ENCODE results near the gene GPR61. TPM values are rescaled to one million over a fixed set of nuclear protein-coding genes. Genes with fewer than 3 reads are reported as not detected.

The GPR61 gene
- total RNA-seq, 2 experiments from 2014 or later, result 0.16 TPM; not detected in 1

DNA sequence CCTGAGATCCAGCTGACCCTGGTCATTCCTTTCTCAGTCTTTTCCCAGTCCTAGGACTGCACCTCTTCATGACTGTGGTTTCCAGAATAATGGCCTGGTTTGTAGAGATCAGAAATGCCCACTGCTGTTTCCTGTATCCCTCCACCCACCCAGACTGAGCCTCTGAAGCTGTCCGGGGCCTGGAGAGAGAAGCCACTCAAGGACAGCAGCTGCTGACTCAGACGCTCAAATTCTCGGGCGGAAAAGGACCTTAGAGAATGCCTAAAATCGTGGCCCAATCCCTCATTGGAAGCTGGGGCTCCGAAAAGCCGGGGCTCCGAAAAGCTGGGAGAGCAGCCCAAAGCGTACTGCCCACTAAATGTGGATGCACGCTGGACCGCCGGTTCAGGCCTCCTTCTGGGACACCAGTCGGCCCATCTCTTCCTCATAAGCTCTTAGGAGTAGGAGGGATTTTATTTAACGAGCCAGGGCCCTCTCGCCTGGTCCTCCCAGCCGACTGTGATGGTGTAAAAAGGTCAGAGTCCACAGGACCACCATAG lies 7.8 kb upstream of the GPR61 start:
- H3K4me3 Mint-ChIP-seq, result no peak overlapping the region
- no peaks in the 10 kb centered on the region for H3K36me3 Mint-ChIP-seq
- DNase-seq (no peak), ATAC-seq (no peak)
- H3K27ac Mint-ChIP-seq, result no peak overlapping the region
- no peaks in the 10 kb centered on the region for H3K27me3 Mint-ChIP-seq
- no peaks in the 10 kb centered on the region for H3K9me3 Mint-ChIP-seq (ENCODE audit: low read depth)
- CTCF ChIA-PET, result interaction anchor here (0.8 to 46.0 kb wide), 61 partner anchors 9 to 807 kb away, joined by 3 to 1550 read pairs (median 6); partner anchors contain the start of genes AHCYL1, AMIGO1, AMPD2 and ATXN7L2
- H3K4me1 Mint-ChIP-seq, result peaks cover 23% of the 10 kb centered on the region

DNA sequence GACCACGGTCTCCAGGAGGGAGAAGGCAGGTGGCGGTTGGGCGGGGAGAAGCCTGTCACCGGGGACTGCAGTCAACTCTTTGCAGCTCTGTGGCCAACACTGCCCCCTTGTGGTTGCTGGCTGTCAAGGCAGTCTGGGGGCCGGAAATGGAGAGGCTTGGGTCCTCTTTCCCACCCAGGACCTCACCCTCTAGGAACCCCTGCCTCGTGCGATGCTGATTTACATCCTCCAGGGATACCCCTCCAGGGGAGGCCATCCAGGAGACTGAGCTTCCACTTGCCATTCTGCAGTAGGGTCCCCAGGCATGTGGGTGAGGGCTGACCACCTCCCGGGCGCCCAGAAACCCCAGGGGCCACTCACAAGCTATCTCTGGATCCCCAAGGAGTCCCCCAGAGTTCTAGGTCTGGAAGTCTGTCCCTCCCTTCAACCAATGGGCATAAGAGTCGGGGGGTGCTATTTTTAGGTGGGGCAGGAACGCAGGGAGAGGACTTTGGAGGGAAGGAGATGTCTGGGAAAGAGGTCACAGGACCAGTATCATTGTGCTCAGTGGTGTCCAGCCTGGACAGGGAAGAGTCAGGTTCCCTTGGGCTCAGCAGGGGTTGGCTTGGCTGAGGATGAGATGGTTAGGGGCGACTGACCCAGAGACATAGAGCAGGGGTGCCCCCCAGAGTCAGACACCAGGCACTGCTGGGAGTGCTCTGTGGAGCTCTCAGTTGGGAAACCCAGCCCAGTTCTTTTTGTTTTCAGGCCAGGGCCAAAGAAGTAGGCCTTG lies 7.1 kb upstream of the GPR61 start:
- Mint-ChIP-seq H3K4me1 (peaks cover 23% of the 10 kb centered on the region), H3K27ac (peak overlapping the region; percentile 91), H3K4me3 (peak overlapping the region; percentile 48), H3K9me3 (ENCODE audit: low read depth) (no peaks in the 10 kb centered on the region), H3K27me3 (no peaks in the 10 kb centered on the region), H3K36me3 (no peaks in the 10 kb centered on the region)
- ATAC-seq (peak; percentile 90), DNase-seq (peak; percentile 94)
- CTCF ChIA-PET, result interaction anchor here (0.6 to 46.0 kb wide), 80 partner anchors 8 to 840 kb away, joined by 3 to 1550 read pairs (median 5); partner anchors contain the start of genes AHCYL1, AMIGO1, AMPD2 and ATXN7L2

DNA sequence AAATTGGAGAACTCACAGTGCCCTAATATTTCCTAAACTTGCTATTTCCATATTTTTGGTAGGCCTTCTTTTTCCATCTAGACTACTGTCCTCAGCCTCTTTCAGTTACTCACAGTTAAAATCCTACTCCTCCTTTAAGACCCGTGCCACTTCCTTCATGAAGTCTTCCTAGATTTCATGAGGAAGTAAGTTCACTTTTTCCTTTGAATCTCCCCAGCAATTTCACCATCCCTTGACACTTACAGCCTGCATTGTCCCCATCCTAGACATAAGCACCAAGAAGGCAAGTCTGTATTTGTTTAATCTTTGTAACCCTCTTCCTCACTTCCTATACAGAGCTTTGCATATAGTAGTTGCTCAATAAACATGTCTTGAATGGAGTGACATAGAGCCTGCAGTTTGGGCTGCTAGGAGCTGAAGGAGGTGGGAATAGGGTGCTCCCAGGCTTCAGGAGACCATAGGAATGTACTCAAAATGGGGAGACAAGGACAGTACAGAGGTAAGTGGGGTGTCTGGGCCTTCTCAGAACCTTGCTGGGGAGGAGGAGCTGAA lies 5.3 kb upstream of the GPR61 start:
- Mint-ChIP-seq H3K4me3 (no peak overlapping the region), H3K9me3 (ENCODE audit: low read depth) (no peaks in the 10 kb centered on the region), H3K27me3 (no peaks in the 10 kb centered on the region), H3K4me1 (peaks cover 23% of the 10 kb centered on the region), H3K36me3 (no peaks in the 10 kb centered on the region), H3K27ac (no peak overlapping the region)
- ATAC-seq (no peak), DNase-seq (no peak)
- CTCF ChIA-PET, result interaction anchor here (0.6 to 46.0 kb wide), 10 partner anchors 6 to 271 kb away, joined by 3 to 1550 read pairs (median 8); partner anchors contain the start of genes AMIGO1, ATXN7L2, CYB561D1 and GNAI3

DNA sequence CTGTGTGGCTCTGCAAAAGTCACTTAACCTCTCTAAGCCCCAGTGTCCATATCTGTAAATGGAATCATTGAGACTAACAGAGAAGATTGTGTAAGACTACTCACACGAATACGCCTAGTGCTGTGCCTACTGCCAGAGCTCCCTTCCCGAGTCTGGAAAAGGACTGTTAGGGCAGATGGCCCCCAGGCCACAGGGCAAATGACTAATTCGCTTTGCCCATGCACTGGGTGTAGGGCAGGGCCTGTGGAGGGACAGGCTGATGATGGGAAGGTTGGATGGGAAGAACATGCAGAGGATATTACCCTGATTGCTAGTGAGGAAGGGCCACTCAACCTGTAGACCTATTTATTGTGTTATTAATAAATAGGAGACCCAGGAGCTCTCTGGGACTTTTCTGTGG lies 4.2 kb upstream of the GPR61 start:
- Mint-ChIP-seq H3K4me3 (no peak overlapping the region), H3K27me3 (no peaks in the 10 kb centered on the region), H3K4me1 (peaks cover 23% of the 10 kb centered on the region), H3K9me3 (ENCODE audit: low read depth) (no peaks in the 10 kb centered on the region), H3K27ac (no peak overlapping the region), H3K36me3 (no peaks in the 10 kb centered on the region)
- ATAC-seq (no peak), DNase-seq (no peak)
- CTCF ChIA-PET, result interaction anchor here (1.2 to 46.0 kb wide), 6 partner anchors 10 to 272 kb away, joined by 3 to 1550 read pairs (median 8); partner anchors contain the start of genes AMIGO1, ATXN7L2 and CYB561D1

DNA sequence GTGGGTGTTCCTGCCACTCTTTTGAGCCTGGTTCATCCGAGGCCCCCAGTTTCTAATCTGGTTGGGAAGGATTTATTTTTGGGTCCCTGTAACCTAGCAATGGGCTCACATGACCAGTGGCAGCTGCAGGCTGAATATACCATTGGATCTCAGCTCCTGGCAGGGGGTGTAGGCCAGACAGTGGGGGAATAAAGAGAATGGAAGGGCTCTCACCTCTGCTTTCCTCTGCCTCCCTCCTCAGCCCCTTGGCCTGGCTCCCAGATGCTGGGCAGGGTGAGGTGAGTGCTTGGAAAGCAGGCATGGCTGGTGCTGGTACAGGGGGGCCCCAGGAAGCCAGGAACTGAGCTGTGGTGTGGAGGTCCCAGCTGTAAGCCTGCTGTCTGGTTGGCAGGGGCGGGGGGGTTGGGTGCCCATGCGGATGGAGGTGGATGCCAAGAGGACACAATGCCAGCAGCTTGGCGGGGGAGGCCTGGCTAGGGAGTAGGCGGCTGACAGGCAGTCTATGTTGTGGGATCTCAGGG lies 3.6 kb upstream of the GPR61 start:
- ATAC-seq (no peak), DNase-seq (no peak)
- CTCF ChIA-PET, result interaction anchor here (1.2 to 46.0 kb wide), 4 partner anchors 9 to 258 kb away, joined by 3 to 1550 read pairs (median 37); partner anchors contain the start of genes AMIGO1, ATXN7L2 and CYB561D1
- H3K4me1 Mint-ChIP-seq, result peaks cover 19% of the 10 kb centered on the region
- no peaks in the 10 kb centered on the region for H3K9me3 Mint-ChIP-seq (ENCODE audit: low read depth)
- H3K4me3 Mint-ChIP-seq, result no peak overlapping the region
- H3K27me3 Mint-ChIP-seq, result no peaks in the 10 kb centered on the region
- no peaks in the 10 kb centered on the region for H3K36me3 Mint-ChIP-seq
- H3K27ac Mint-ChIP-seq, result no peak overlapping the region

DNA sequence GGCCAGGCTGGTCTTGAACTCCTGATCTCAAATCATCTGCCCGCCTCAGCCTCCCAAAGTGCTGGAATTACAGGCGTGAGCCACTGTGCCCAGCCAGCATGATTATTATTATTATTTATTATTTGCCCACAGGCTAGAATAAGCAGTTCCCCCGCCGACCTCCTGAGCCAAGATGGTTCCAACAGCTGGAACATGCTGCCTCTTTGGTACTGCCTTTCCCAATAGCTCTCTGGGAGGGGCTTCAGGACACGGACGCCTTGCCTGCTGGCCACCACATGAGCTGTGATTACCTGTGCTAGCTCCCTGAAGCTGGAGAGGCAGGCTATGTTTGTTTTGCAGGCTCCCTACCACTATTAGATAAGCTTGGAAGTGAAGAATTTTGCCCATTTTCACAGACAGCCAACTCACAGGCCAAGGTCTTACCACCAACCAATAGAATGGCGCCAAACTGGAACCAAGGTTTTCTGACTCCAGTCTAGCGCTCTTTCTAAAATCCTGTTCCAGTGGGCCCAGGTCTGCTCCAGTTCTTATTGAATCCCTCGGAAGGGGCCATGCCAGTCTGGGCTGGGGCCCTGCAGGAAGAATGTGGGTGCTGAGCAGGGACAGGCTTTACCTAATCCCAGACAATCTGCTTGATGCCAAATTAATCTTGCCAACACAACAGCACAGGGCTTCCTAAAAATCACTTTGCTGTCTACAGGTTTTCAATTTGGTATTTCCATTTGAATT lies 2.1 kb upstream of the GPR61 start:
- Mint-ChIP-seq H3K4me3 (no peak overlapping the region), H3K9me3 (ENCODE audit: low read depth) (no peaks in the 10 kb centered on the region), H3K4me1 (peaks cover 4% of the 10 kb centered on the region), H3K27ac (no peak overlapping the region), H3K27me3 (peaks cover 5% of the 10 kb centered on the region), H3K36me3 (no peaks in the 10 kb centered on the region)
- no peak for DNase-seq
- CTCF ChIA-PET, result interaction anchor here (0.9 to 46.0 kb wide), 7 partner anchors 7 to 447 kb away, joined by 3 to 1550 read pairs (median 5); partner anchors contain the start of genes AHCYL1, AMIGO1, ATXN7L2 and CYB561D1
- ATAC-seq, result no peak

DNA sequence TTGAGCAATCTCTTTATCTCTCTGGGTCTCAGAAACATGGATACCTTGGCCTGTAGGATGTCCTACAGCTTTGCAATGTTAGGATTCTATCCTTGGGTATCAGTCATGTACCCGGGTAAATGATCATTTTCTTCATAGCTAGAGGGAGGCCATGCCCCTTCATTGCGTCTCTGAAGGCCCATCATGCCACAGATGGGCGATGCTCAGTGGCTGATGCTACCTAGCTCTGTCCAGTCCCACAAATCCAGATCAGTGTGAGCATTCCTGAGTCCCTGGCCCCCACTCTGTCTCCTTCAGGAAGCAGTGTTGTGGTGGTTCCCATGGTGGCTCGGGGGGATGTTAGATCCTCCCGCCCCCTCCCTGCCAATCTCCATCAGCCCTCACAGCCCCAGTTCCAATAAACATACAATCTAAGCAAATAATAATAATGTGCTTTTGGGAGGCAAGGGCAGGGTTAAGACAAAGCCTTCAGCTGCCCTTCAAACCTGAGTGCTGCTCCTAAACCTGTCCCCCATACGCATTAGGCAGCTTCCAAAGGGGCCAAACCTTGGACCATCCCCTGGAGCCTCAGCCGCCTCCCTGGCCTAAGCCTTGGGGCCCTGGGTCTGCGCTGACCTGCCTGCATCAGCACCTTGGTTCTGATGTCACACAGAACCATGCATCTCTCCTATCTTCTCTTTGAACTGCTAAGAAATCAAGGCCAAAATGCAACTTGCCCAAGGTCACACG lies 681 bp upstream of the GPR61 start:
- no peak for ATAC-seq
- CTCF ChIA-PET, result interaction anchor here (0.9 to 46.0 kb wide), 5 partner anchors 6 to 446 kb away, joined by 3 to 1550 read pairs (median 5); partner anchors contain the start of genes AHCYL1, AMIGO1, ATXN7L2 and CYB561D1
- no peak overlapping the region for H3K27ac Mint-ChIP-seq

DNA sequence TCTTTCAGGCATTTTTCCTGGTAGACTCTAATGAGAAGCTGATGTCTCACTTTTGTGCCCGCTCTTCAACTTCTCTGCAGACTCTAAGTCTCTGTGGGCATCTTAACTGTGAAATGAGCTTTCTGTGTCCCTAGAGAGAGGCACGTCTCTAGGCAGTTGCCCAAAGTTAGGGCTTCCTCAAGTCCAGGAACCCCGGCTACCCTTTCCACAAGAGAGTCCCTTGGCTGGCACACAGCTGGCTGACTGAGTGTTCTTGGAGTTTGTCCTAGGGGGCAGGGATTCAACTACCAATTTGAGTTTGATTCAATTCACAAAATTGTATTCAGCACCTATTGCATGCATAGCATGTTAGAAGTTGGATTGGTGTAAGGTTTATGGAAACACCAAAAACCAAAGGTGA lies 1.4 kb downstream of the GPR61 start:
- Mint-ChIP-seq H3K9me3 (ENCODE audit: low read depth) (no peaks in the 10 kb centered on the region), H3K27ac (no peak overlapping the region), H3K4me3 (no peak overlapping the region), H3K36me3 (no peaks in the 10 kb centered on the region), H3K27me3 (peaks cover 5% of the 10 kb centered on the region), H3K4me1 (no peaks in the 10 kb centered on the region)
- no peak for ATAC-seq
- CTCF ChIA-PET, result interaction anchor here (0.9 to 46.0 kb wide), 7 partner anchors 8 to 444 kb away, joined by 3 to 1550 read pairs (median 6); partner anchors contain the start of genes AHCYL1, AMIGO1, ATXN7L2 and CYB561D1
- DNase-seq, result no peak

More for the DNA sequence above, 681 bp upstream of the GPR61 start:
- no peaks in the 10 kb centered on the region for H3K9me3 Mint-ChIP-seq (ENCODE audit: low read depth)
- no peaks in the 10 kb centered on the region for H3K4me1 Mint-ChIP-seq
- no peak overlapping the region for H3K4me3 Mint-ChIP-seq
- no peak for DNase-seq
- peaks cover 5% of the 10 kb centered on the region for H3K27me3 Mint-ChIP-seq
- no peaks in the 10 kb centered on the region for H3K36me3 Mint-ChIP-seq

DNA sequence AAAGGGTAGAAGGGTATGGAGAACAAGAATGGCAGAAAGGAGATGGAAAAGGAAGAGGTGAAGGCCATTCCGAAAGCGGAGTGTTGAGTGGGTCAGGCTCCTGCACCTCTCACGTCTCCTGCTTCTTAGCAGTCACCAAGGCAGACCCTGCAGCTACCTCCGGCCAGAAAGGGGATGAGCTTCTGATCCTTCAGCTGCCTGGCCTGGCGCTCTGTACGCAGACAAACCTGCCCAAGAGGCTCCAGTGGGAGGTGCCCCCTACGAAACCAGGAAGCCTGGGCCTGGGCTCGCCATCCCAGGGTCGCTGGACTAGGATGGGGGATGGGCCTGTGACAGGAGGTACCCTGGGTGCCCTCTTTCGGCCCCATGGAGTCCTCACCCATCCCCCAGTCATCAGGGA lies 3.0 kb downstream of the GPR61 start:
- H3K36me3 Mint-ChIP-seq, result peaks cover 1% of the 10 kb centered on the region
- H3K27ac Mint-ChIP-seq, result no peak overlapping the region
- DNase-seq, result no peak
- peaks cover 9% of the 10 kb centered on the region for H3K4me1 Mint-ChIP-seq
- peaks cover 5% of the 10 kb centered on the region for H3K27me3 Mint-ChIP-seq
- CTCF ChIA-PET, result interaction anchor here (1.2 to 46.0 kb wide), 8 partner anchors 9 to 263 kb away, joined by 3 to 1550 read pairs (median 17); partner anchors contain the start of genes AMIGO1, ATXN7L2 and CYB561D1
- no peak overlapping the region for H3K4me3 Mint-ChIP-seq
- ATAC-seq, result no peak
- no peaks in the 10 kb centered on the region for H3K9me3 Mint-ChIP-seq (ENCODE audit: low read depth)

DNA sequence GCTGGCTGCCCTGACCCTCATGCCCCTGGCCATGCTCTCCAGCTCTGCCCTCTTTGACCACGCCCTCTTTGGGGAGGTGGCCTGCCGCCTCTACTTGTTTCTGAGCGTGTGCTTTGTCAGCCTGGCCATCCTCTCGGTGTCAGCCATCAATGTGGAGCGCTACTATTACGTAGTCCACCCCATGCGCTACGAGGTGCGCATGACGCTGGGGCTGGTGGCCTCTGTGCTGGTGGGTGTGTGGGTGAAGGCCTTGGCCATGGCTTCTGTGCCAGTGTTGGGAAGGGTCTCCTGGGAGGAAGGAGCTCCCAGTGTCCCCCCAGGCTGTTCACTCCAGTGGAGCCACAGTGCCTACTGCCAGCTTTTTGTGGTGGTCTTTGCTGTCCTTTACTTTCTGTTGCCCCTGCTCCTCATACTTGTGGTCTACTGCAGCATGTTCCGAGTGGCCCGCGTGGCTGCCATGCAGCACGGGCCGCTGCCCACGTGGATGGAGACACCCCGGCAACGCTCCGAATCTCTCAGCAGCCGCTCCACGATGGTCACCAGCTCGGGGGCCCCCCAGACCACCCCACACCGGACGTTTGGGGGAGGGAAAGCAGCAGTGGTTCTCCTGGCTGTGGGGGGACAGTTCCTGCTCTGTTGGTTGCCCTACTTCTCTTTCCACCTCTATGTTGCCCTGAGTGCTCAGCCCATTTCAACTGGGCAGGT lies 3.8 kb downstream of the GPR61 start:
- H3K4me1 Mint-ChIP-seq, result peaks cover 9% of the 10 kb centered on the region
- DNase-seq, result no peak
- no peak for ATAC-seq
- peaks cover 2% of the 10 kb centered on the region for H3K36me3 Mint-ChIP-seq
- no peaks in the 10 kb centered on the region for H3K9me3 Mint-ChIP-seq (ENCODE audit: low read depth)
- H3K27me3 Mint-ChIP-seq, result peaks cover 5% of the 10 kb centered on the region
- H3K27ac Mint-ChIP-seq, result no peak overlapping the region
- no peak overlapping the region for H3K4me3 Mint-ChIP-seq
- CTCF ChIA-PET, result interaction anchor here (1.1 to 7.3 kb wide), 7 partner anchors 10 to 233 kb away, joined by 3 to 146 read pairs (median 22); partner anchors contain the start of gene CYB561D1

DNA sequence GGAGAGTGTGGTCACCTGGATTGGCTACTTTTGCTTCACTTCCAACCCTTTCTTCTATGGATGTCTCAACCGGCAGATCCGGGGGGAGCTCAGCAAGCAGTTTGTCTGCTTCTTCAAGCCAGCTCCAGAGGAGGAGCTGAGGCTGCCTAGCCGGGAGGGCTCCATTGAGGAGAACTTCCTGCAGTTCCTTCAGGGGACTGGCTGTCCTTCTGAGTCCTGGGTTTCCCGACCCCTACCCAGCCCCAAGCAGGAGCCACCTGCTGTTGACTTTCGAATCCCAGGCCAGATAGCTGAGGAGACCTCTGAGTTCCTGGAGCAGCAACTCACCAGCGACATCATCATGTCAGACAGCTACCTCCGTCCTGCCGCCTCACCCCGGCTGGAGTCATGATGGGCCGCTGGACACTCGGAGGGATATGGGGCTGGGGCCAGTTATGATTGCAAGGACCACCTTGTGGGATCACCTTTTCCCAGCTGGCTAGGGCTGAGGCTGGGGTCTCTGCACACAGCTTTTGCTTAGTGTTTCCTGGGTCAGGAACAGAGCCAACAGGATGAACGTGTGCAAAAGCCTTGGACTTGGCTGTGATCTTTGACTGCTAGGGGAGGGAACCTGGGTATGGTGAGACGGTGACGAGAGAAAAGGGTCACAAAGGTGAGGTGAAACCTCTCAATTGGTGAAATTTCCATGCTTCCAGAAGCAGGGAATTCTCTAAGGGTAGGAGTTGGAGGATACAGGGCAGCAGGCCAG lies 4.5 kb downstream of the GPR61 start:
- peaks cover 5% of the 10 kb centered on the region for H3K27me3 Mint-ChIP-seq
- H3K27ac Mint-ChIP-seq, result no peak overlapping the region

More for the DNA sequence above, 4.5 kb downstream of the GPR61 start:
- H3K4me3 Mint-ChIP-seq, result no peak overlapping the region
- CTCF ChIA-PET, result interaction anchor here (1.1 to 7.3 kb wide), 7 partner anchors 11 to 106 kb away, joined by 3 to 146 read pairs (median 22); partner anchors contain the start of gene CYB561D1
- peaks cover 2% of the 10 kb centered on the region for H3K36me3 Mint-ChIP-seq
- no peak for ATAC-seq
- no peak for DNase-seq
- peaks cover 12% of the 10 kb centered on the region for H3K4me1 Mint-ChIP-seq
- H3K9me3 Mint-ChIP-seq (ENCODE audit: low read depth), result no peaks in the 10 kb centered on the region

Measured in activated CD8-positive, alpha-beta memory T cell treated with anti-CD3 and anti-CD28 coated beads, Interleukin-2, amount 10 ng/mL, durations not matched to agents 7 days and 5 days (primary cell).